ENCODE data around the gene DGKI. TPM values are rescaled to one million over a fixed set of nuclear protein-coding genes. Genes with fewer than 3 reads are reported as not detected.

Gene DGKI
- total and polyA plus RNA-seq, 3 donors from 2014 or later, result 3.2 to 6.6 (median 4.3) TPM

GRCh38 chr7:137728426-137728825 is 118.3 kb downstream of the DGKI start:
- Histone ChIP-seq H3K27me3 (no peaks in the 10 kb centered on the region), H3K9me3 (no peaks in the 10 kb centered on the region), H3K4me1 (no peaks in the 10 kb centered on the region), H3K27ac (no peak overlapping the region), H3K4me3 (no peak overlapping the region), H3K36me3 (ENCODE audit: low read depth, missing control alignments) (no peaks in the 10 kb centered on the region)
- intact Hi-C loops (cut with DNase I; ENCODE audit: low total_unique reads), result no loop called here
- TF ChIP-seq CTCF (IDR thresholded peaks at IDR 0.05), result no peak
- TF ChIP-seq POLR2A (IDR thresholded peaks at IDR 0.05), result no peak
- no peak for DNase-seq
- 79 to 95% methylated on average over 1 of the region's 1 CpG for WGBS, 2 donors

DNA sequence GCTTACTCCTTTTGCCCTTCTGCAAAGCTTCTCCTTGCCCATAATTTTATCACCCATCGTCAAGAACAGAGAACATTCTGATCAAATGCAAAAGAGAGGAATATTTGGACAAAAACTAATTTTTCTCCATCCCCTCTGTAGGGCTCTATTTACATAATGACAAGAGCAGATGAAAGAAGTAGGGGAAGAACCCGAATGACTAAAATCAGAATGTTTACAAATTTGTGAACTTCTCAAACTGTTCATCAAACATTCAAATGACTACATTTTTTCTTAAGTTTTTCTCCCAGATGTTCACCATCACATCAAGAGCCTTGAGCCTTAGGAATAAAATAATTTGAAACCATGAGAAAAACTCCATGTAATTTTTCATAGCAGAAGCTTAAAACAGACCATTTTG is 119.4 kb downstream of the DGKI start:
- H3K4me3 ChIP-seq, result no peak overlapping the region
- H3K9me3 ChIP-seq, result no peaks in the 10 kb centered on the region
- H3K4me1 ChIP-seq, result no peaks in the 10 kb centered on the region
- H3K27me3 ChIP-seq, result no peaks in the 10 kb centered on the region
- WGBS, 2 donors, result 73 to 77% methylated on average over 2 of the region's 2 CpGs
- no peaks in the 10 kb centered on the region for H3K36me3 ChIP-seq (ENCODE audit: low read depth, missing control alignments)
- TF ChIP-seq CTCF (IDR thresholded peaks at IDR 0.05), result no peak
- DNase-seq, result no peak
- intact Hi-C loops (cut with DNase I; ENCODE audit: low total_unique reads), result no loop called here
- no peak overlapping the region for H3K27ac ChIP-seq

GRCh38 chr7:137718355-137718754 is 128.4 kb downstream of the DGKI start:
- no peak overlapping the region for H3K27ac ChIP-seq
- 91 to 93% methylated on average over 4 of the region's 4 CpGs for whole genome bisulfite sequencing, 2 donors
- no peaks in the 10 kb centered on the region for H3K4me1 ChIP-seq
- no peaks in the 10 kb centered on the region for H3K36me3 ChIP-seq (ENCODE audit: low read depth, missing control alignments)
- H3K9me3 ChIP-seq, result no peaks in the 10 kb centered on the region
- intact Hi-C loops (cut with DNase I; ENCODE audit: low total_unique reads), result no loop called here
- TF ChIP-seq CTCF (IDR thresholded peaks at IDR 0.05), result no peak
- no peak for TF ChIP-seq POLR2A (IDR thresholded peaks at IDR 0.05)
- no peaks in the 10 kb centered on the region for H3K27me3 ChIP-seq
- no peak for DNase-seq
- no peak overlapping the region for H3K4me3 ChIP-seq

GRCh38 chr7:137717811-137718271 is 128.9 kb downstream of the DGKI start:
- no peak overlapping the region for H3K4me3 ChIP-seq
- WGBS, 2 donors, result 65 to 66% methylated on average over 7 of the region's 7 CpGs
- H3K27ac ChIP-seq, result no peak overlapping the region
- H3K9me3 ChIP-seq, result no peaks in the 10 kb centered on the region
- no peaks in the 10 kb centered on the region for H3K36me3 ChIP-seq (ENCODE audit: low read depth, missing control alignments)
- H3K4me1 ChIP-seq, result no peaks in the 10 kb centered on the region
- no peak for DNase-seq
- intact Hi-C loops (cut with DNase I; ENCODE audit: low total_unique reads), result no loop called here
- no peak for TF ChIP-seq CTCF (IDR thresholded peaks at IDR 0.05)
- no peak for TF ChIP-seq POLR2A (IDR thresholded peaks at IDR 0.05)
- no peaks in the 10 kb centered on the region for H3K27me3 ChIP-seq

DNA sequence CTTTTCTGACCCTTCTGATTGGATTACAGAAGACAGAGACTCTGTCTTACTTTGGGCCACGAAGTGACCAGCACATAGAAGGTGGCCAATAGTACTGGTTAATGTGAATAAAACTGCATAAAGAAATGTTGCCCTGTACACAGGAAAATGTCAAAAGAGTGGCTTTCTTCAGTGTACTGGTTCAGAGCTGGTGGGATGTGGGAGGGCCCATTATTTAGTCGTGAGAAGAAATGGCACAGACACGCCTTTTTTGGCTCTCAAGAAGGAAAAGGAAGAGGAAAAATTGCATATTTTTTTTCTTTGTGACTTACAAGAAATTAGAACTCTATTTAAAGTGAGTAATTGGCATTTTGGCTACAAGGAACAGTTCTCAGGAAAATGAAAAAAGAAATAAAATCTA is 129.7 kb downstream of the DGKI start:
- TF ChIP-seq CTCF (IDR thresholded peaks at IDR 0.05) (no peak), POLR2A (IDR thresholded peaks at IDR 0.05) (no peak)
- Histone ChIP-seq H3K4me1 (no peaks in the 10 kb centered on the region), H3K9me3 (no peaks in the 10 kb centered on the region), H3K36me3 (ENCODE audit: low read depth, missing control alignments) (no peaks in the 10 kb centered on the region), H3K4me3 (no peak overlapping the region), H3K27me3 (no peaks in the 10 kb centered on the region), H3K27ac (no peak overlapping the region)
- no peak for DNase-seq
- intact Hi-C loops (cut with DNase I; ENCODE audit: low total_unique reads), result no loop called here
- WGBS, 2 donors, result 44 to 61% methylated on average over 3 of the region's 3 CpGs
